GM19438 (cell line): ENCODE measurements around the gene SIL1.
"Not testable (repeated sequence)": the region's sequence is repeated elsewhere in the genome, so short reads cannot be mapped to it uniquely, and the experiment has no call there.

ENCODE experiments used
- ATAC-seq: cut with Tn5 transposase; IDR thresholded peaks from one replicate; pipeline ENCODE4 v1.9.1; 2021; ENCODE audit warnings: low read depth; ENCODE audit not compliant: unreplicated experiment

The SIL1 gene

DNA sequence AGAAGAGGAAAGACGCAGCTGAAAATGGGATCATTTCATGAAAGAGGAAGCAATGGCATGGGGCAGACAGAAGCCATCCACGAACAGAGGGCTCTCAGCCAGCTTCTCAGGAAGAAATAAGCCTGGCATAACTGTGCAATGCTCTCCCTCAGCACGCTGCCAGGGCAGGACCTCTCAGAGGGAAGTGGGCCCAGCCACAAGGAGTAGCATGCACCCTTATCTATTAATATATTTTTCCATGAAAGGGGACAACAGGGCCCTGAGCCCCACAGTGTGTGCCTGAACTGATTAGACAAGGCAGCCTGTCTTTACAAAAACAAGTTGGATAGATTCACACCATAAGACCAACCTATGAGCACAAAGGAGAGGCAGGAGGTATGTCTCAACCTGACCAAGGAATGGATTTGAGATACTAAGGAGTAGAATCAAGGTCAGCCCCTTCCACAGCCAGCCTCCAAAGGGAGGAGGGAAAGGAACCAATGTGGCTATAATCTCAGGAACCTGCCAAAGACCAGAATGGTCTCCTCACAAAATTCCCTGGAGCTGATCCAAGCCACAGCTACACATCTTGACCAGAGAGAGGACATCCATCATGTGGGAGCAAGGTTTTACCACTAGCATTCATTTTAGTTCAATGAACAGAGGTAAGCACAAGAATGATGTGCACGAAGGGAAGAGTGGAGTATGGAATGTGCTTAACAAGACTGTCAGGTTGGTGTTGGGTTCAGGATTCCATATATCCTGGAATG is 154.8 kb downstream of the SIL1 start:
- no peak for ATAC-seq

DNA sequence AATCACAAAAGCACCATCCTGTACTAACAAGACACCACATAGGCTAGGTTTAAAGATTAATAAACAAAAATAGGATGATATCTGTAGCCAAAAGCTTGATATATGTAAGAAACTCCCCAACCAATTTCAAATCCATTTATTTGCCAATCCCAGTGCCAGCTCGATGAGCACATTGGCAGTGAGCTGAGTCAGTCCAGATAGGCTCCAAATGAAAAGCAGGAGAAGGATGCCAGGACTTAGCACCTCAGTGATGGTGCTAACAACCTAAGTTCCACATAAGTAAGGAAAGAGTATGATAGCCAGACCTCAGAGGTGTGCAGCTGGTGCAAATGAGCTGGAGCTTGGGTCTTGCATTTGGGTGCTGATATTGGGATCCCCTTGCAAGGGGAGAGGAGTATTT is 158.1 kb downstream of the SIL1 start:
- ATAC-seq, result no peak

GRCh38 chr5:139038613-139039305 is 159.4 kb downstream of the SIL1 start:
- ATAC-seq, result no peak

DNA sequence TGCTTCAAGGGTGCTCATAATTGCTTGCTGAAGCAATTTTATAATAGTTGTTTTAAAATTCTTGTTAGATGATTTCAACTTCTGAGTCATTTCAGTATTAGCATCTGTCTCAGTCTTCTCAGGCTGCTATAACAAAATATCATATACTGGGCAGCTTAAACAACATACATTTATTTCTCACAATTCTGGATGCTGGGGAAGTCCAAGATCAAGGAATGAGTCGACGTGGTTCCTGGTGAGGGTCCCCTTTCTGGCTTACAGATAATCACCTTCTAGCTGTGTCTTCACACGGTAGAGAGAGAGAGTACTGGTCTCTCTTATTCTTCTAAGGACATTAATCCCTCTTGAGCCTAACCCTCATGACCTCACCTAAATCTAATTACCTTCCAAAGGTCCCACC is 160.4 kb downstream of the SIL1 start:
- ATAC-seq, result no peak

- not testable (repeated sequence) for ATAC-seq
Observed at GRCh38 chr5:139036332-139036731, 161.8 kb downstream of the SIL1 start.

- no peak for ATAC-seq
Observed at GRCh38 chr5:139027150-139027549, 171.0 kb downstream of the SIL1 start.

- ATAC-seq, result no peak
Observed at GRCh38 chr5:139025651-139026050, 172.5 kb downstream of the SIL1 start.

GRCh38 chr5:139023286-139023685 is 174.9 kb downstream of the SIL1 start:
- no peak for ATAC-seq

DNA sequence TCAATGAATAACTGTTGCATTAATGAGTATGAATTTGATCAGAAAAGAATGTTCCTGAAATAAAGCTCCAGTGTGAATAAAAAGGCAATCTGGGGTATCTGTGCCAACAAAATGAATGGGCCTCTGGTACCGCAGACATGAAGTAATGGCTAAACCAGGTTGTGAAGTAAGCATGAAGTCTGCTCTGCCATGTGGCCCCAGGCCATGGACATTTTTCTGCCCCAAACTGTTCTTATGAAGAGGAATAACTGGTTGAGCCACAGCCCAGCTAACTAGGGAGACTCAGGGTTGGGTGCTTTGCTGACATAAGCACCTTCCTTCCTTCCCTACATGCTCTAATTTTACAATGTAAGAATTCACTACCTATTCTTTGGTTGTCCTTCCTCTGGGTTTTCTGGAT is 175.6 kb downstream of the SIL1 start:
- ATAC-seq, result no peak

DNA sequence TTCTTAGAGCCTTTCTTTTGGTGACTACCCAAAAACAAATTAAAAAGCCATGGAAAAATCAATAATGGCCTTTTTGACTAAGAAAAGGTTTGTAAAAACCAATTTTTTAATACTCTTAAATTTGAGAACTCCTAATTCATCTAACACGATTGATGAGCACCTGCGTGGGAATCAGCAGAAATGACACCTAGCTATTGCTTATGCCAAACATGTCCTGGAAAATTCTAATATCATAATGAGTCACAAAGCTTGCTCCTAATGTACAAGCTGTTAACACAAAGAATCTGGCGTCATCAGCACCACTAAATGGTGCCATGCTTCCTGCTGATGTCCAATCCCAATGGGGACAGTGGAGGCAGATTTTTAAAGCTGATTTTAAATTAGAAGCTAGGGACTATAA is 176.8 kb downstream of the SIL1 start:
- ATAC-seq, result no peak

DNA sequence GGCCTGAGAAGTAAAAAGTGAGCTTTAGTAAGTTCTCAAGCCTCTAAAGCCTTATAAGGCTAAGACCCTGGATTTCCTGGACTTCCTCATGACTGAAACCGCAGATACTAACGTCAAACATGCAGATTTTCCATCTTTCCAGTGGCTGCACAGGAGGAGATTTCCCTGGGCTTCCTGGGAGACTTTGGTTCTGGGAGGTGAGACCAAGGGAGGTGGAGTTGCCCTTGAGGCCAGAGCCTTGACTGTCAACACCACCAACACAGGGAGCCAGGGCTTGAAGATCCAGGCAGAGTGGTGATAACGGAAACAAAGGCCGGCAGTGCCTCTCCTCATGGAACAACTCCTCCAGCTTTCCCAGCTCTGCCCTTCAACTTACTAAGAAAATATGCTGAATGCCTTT is 178.3 kb downstream of the SIL1 start:
- ATAC-seq, result no peak

DNA sequence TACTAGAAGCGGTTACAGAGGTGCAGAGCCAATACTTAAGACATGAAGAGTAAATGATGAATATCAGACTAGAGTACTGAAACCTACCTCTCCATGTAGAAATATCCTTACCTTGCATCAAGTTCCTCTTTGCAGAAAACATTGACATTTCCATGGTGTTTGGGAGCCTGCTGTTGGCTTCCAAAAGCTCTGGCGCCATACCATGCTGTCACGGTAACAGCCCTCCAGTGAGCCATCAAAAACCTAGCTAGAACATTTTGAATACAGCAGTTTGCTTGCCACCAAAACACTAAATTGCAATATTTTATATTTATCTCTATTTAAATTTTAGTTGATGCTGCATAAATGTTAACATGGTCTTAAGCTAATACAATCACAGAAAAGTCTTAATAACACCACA is 179.0 kb downstream of the SIL1 start:
- ATAC-seq, result no peak

DNA sequence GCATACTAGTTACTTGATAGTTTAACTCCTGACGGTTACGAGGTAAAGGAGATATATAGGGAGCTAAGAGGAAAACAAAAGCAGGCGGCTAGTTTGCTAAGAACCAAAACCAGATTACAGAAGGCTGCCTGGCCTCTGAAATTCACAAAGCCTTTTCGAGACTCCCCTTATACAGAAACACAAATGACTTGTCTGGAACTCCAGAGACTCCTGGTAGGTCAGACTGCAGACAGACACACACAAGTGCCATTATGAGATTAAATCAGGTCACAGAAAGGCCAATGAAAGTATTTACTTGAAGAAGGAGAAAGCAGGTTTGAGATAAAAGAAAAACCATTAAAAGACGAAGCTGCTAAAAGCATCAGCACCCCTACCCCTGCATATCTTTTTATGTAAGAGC is 180.5 kb downstream of the SIL1 start:
- no peak for ATAC-seq

DNA sequence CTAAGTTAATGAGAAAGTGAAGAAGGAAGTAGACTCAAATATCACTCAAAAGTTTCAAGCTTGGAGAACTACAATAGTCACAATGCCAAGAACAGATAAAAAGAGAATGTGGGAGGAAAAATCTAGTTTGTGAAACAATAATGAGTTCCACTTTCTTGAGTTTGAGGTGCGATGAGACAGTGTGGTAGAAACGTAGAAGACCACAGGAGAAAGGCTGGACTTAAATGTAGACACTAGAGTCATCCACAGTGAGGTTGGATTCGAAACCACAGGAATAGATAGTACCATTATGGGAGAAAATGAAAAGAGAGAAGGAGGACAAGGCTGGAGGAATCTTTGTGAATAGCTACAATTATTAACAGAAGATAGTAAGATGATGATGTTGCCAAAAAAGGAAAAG is 182.0 kb downstream of the SIL1 start:
- ATAC-seq, result no peak

DNA sequence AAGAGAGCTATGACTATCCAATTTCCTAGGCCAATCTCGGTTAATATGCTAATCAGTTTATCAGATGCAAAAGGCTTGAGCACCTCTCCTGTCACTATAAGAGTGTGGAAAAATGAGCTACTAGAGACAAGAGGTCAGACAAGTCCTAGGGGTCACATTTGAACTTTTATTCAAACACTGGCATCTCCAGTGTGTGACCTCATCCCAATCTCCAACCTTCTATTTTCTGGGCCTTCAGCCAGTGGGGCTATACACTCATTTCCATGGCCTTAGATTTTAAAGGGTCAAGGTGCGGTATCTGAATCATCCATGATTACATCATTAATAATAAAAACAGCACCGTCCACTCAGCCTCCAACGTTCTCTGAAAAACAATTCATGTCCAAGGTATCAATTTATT is 183.4 kb downstream of the SIL1 start:
- no peak for ATAC-seq

DNA sequence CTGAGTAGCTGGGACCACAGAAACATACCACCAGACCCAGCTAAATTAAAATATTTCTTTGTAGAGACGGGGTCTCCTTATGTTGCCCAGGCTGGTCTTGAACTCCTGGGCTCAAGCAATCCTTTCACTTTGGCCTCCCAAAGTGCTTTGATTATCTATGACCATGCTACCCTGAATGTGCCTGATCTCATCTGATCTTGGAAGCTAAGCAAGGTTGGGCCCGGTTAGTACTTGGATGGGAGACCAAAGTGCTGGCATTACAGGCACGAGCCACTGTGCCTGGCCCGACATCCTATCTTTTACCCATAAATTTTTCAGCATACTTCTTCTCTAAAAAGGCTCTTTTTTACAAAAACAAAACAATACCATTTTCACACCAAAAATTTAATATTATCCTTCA is 186.0 kb downstream of the SIL1 start:
- ATAC-seq, result no peak

DNA sequence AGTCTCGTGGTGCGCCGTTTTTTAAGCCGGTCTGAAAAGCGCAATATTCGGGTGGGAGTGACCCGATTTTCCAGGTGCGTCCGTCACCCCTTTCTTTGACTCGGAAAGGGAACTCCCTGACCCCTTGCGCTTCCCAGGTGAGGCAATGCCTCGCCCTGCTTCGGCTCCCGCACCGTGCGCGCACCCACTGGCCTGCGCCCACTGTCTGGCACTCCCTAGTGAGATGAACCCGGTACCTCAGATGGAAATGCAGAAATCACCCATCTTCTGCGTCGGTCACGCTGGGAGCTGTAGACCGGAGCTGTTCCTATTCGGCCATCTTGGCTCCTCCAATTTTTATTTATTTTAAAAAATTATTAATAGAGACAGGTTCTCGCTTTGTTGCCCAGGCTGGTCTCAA is 187.0 kb downstream of the SIL1 start:
- ATAC-seq, result not testable (repeated sequence)

- no peak for ATAC-seq
Observed at GRCh38 chr5:139004374-139005307, 193.5 kb downstream of the SIL1 start.

GRCh38 chr5:138999674-139000073 is 198.5 kb downstream of the SIL1 start:
- ATAC-seq, result no peak

DNA sequence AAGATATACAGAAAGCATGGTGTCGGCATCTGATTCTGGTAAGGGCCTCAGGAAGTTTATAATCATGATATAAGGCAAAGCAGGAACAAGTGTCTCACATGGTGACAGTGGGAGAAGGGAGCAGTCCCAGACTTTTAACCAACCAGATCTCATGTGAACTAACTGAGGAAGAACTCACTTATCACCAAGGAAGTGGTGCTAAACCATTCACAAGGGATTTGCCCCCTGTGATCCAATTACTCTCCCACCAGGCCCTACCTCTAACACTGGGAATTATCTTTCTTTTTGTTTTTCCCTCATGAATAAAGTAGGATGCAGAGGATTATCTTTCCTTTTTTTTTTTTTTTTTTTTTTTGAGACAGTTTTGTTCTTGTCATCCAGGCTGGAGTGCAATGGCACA is 199.6 kb downstream of the SIL1 start:
- ATAC-seq, result no peak

- no peak for ATAC-seq
Observed at GRCh38 chr5:138996120-138996519, 202.0 kb downstream of the SIL1 start.
